Mesothelial cell of epicardium (in vitro differentiated cells): ENCODE data around the gene PCAT6. TPM values are rescaled to one million over a fixed set of nuclear protein-coding genes. Genes with fewer than 3 reads are reported as not detected.

Experiments used
- DNase-seq, 2 experiments: peaks; one replicate each; pipeline ENCODE4 v3.0.0; 2021; ENCODE audit warnings: low spot score in 2 of 2; ENCODE audit not compliant: unreplicated experiment in 2 of 2
- H3K27ac Mint-ChIP-seq: 2 replicates; pipeline ENCODE4 v1.8.0; 2021; ENCODE audit warnings: mixed read lengths
- H3K27me3 Mint-ChIP-seq: 2 replicates; pipeline ENCODE4 v1.8.0; 2021; ENCODE audit warnings: low read depth, mixed read lengths
- H3K36me3 Mint-ChIP-seq: 2 replicates; pipeline ENCODE4 v1.8.0; 2021; ENCODE audit warnings: mixed read lengths
- H3K4me1 Mint-ChIP-seq: 2 replicates; pipeline ENCODE4 v1.8.0; 2021; ENCODE audit warnings: mixed read lengths
- H3K4me3 Mint-ChIP-seq: 2 replicates; pipeline ENCODE4 v1.8.0; 2021; ENCODE audit warnings: mild to moderate bottlenecking, moderate library complexity, mixed read lengths
- H3K9me3 Mint-ChIP-seq: 2 replicates; pipeline ENCODE4 v1.8.0; 2021; ENCODE audit warnings: mixed read lengths
- total RNA-seq: library from RNA; stranded (reverse); gene quantifications from 3 replicates; pipeline ENCODE4 v1.2.1, GENCODE V29; 2021
- TF ChIP-seq, protein P1 (sequence below): fragments of 200-600 bp; sonication (generic); IDR thresholded peaks from one replicate; pipeline ENCODE4 v1.5.0; 2021; ENCODE audit warnings: antibody characterized with exemption; ENCODE audit not compliant: unreplicated experiment

Gene PCAT6
- total RNA-seq, 1 donor from 2014 or later = 9.9 TPM

- no peak overlapping the region for H3K4me3 Mint-ChIP-seq
- TF ChIP-seq, protein P1, sequence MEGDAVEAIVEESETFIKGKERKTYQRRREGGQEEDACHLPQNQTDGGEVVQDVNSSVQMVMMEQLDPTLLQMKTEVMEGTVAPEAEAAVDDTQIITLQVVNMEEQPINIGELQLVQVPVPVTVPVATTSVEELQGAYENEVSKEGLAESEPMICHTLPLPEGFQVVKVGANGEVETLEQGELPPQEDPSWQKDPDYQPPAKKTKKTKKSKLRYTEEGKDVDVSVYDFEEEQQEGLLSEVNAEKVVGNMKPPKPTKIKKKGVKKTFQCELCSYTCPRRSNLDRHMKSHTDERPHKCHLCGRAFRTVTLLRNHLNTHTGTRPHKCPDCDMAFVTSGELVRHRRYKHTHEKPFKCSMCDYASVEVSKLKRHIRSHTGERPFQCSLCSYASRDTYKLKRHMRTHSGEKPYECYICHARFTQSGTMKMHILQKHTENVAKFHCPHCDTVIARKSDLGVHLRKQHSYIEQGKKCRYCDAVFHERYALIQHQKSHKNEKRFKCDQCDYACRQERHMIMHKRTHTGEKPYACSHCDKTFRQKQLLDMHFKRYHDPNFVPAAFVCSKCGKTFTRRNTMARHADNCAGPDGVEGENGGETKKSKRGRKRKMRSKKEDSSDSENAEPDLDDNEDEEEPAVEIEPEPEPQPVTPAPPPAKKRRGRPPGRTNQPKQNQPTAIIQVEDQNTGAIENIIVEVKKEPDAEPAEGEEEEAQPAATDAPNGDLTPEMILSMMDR = no peak
These were observed 44.0 kb downstream of the PCAT6 start for GRCh38 chr1:202854787-202855186.

DNA sequence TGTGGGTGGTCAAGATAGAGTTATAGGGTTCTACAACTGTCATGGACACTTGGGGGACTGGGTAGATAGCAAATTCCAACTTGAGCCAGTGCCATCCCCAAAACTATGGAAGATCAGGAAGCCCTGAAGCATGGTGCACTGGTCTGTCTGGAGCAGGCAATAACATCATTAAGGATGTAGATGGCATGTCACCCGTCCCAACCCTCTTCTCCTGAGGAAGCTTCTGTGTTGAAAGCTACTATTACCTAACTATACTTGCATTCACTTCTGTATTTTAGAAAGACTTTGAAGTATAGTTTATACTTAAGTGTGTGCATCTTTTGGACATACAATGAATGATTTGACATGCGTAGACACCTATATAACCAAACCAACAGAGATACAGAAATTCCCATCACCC lies 45.3 kb downstream of the PCAT6 start:
- Mint-ChIP-seq H3K27me3 (no peaks in the 10 kb centered on the region), H3K36me3 (no peaks in the 10 kb centered on the region), H3K9me3 (no peaks in the 10 kb centered on the region), H3K4me1 (peaks cover 2% of the 10 kb centered on the region), H3K4me3 (no peak overlapping the region), H3K27ac (no peak overlapping the region)
- TF ChIP-seq, protein P1 = no peak
- DNase-seq = no peak

More at GRCh38 chr1:202854787-202855186, 44.0 kb downstream of the PCAT6 start:
- no peak for DNase-seq
- H3K27ac Mint-ChIP-seq = no peak overlapping the region
- H3K4me1 Mint-ChIP-seq = peaks cover under 1% of the 10 kb centered on the region
- H3K9me3 Mint-ChIP-seq = no peaks in the 10 kb centered on the region
- no peaks in the 10 kb centered on the region for H3K27me3 Mint-ChIP-seq
- no peaks in the 10 kb centered on the region for H3K36me3 Mint-ChIP-seq

DNA sequence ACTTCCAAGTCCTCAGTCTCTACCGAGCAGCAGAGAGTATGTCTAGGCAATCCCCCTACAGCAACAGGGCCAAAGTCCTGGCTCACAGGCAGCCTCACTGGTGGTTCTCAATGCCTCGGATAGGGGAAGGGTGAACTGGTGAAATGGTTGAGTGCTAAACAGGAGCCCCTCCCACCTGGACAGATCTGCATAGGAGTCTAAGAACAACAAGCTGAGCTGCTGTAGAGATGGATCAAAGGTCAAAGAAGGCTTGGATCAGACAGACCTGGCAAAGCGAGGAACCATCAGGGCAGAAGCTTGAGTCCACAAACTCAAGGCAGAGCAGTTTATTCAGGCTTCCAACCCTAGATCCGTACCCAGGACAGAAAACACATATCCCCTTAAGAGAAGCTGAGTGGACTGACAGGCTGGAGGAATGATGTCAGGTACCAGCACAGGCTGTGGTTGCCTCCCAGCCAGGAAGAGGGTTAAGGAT lies 46.4 kb downstream of the PCAT6 start:
- Mint-ChIP-seq H3K27ac (no peak overlapping the region), H3K9me3 (no peaks in the 10 kb centered on the region), H3K36me3 (no peaks in the 10 kb centered on the region), H3K4me3 (no peak overlapping the region), H3K27me3 (peaks cover under 1% of the 10 kb centered on the region), H3K4me1 (peaks cover 9% of the 10 kb centered on the region)
- no peak for DNase-seq
- TF ChIP-seq, protein P1 = no peak

DNA sequence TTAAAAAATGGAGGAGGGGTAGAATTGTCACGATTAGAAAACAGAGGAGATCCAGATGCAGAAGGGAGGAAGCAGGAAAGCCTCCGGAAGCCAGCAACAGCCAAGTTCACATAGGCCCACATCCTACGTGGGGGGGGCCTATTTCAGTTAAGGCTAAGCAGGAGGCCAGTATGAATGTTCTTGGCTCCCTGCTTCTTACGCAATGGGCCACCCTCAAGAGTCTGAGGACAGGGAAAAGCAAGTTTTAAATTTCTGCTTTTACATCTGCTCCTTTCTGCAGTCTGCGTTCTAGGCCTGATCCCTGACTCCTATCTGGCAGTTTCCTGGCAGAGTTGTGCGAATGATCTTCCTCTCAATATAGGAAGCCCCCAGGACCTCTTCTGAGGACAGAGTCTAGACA lies 47.6 kb downstream of the PCAT6 start:
- H3K27ac Mint-ChIP-seq = no peak overlapping the region
- peaks cover 4% of the 10 kb centered on the region for H3K27me3 Mint-ChIP-seq
- TF ChIP-seq, protein P1 = no peak
- no peaks in the 10 kb centered on the region for H3K9me3 Mint-ChIP-seq
- H3K4me3 Mint-ChIP-seq = no peak overlapping the region
- H3K4me1 Mint-ChIP-seq = peaks cover 10% of the 10 kb centered on the region
- DNase-seq = no peak
- H3K36me3 Mint-ChIP-seq = no peaks in the 10 kb centered on the region

- Mint-ChIP-seq H3K4me3 (no peak overlapping the region), H3K9me3 (no peaks in the 10 kb centered on the region), H3K27me3 (peaks cover 5% of the 10 kb centered on the region), H3K4me1 (peaks cover 10% of the 10 kb centered on the region), H3K36me3 (no peaks in the 10 kb centered on the region), H3K27ac (no peak overlapping the region)
- no peak for DNase-seq
- TF ChIP-seq, protein P1 = no peak
These were observed 48.1 kb downstream of the PCAT6 start for GRCh38 chr1:202858789-202859414.
